IPS-11a (cell line): ENCODE measurements around the gene CDK14.

Experiments
- H3K4me3 ChIP-seq: one replicate; pipeline ENCODE4 v1.5.1; 2013; ENCODE audit warnings: low read depth, low read length, control low read depth

CDK14 gene

GRCh38 chr7:90596671-90597562, 796 bp downstream of the CDK14 start:
- peak overlapping the region; percentile 69 for H3K4me3 ChIP-seq

- H3K4me3 ChIP-seq = peak overlapping the region; percentile 69
Observed at GRCh38 chr7:90597563-90598253, 1.6 kb downstream of the CDK14 start.

- H3K4me3 ChIP-seq = no peak overlapping the region
Observed at GRCh38 chr7:90599038-90599437, 2.9 kb downstream of the CDK14 start.

- H3K4me3 ChIP-seq = no peak overlapping the region
Observed at GRCh38 chr7:90599892-90600555, 3.9 kb downstream of the CDK14 start.

GRCh38 chr7:90602303-90602702, 6.2 kb downstream of the CDK14 start:
- no peak overlapping the region for H3K4me3 ChIP-seq

- no peak overlapping the region for H3K4me3 ChIP-seq
Observed at GRCh38 chr7:90603346-90603745, 7.2 kb downstream of the CDK14 start.

GRCh38 chr7:90604383-90604782, 8.3 kb downstream of the CDK14 start:
- H3K4me3 ChIP-seq = no peak overlapping the region

GRCh38 chr7:90605055-90605454, 8.9 kb downstream of the CDK14 start:
- H3K4me3 ChIP-seq = no peak overlapping the region

GRCh38 chr7:90607196-90607595, 11.1 kb downstream of the CDK14 start:
- no peak overlapping the region for H3K4me3 ChIP-seq

GRCh38 chr7:90610105-90610504, 14.0 kb downstream of the CDK14 start:
- no peak overlapping the region for H3K4me3 ChIP-seq

GRCh38 chr7:90611115-90611514, 15.0 kb downstream of the CDK14 start:
- no peak overlapping the region for H3K4me3 ChIP-seq

- no peak overlapping the region for H3K4me3 ChIP-seq
Observed at GRCh38 chr7:90613088-90613498, 17.0 kb downstream of the CDK14 start.

- no peak overlapping the region for H3K4me3 ChIP-seq
Observed at GRCh38 chr7:90617442-90617841, 21.3 kb downstream of the CDK14 start.

GRCh38 chr7:90618876-90619275, 22.8 kb downstream of the CDK14 start:
- no peak overlapping the region for H3K4me3 ChIP-seq

GRCh38 chr7:90621125-90621746, 25.1 kb downstream of the CDK14 start:
- no peak overlapping the region for H3K4me3 ChIP-seq

GRCh38 chr7:90621747-90622140, 25.6 kb downstream of the CDK14 start:
- no peak overlapping the region for H3K4me3 ChIP-seq

GRCh38 chr7:90622670-90623069, 26.5 kb downstream of the CDK14 start:
- H3K4me3 ChIP-seq = no peak overlapping the region

GRCh38 chr7:90624225-90624911, 28.2 kb downstream of the CDK14 start:
- no peak overlapping the region for H3K4me3 ChIP-seq

GRCh38 chr7:90625051-90625450, 28.9 kb downstream of the CDK14 start:
- no peak overlapping the region for H3K4me3 ChIP-seq

- H3K4me3 ChIP-seq = no peak overlapping the region
Observed at GRCh38 chr7:90625562-90625961, 29.4 kb downstream of the CDK14 start.

- H3K4me3 ChIP-seq = no peak overlapping the region
Observed at GRCh38 chr7:90626013-90626412, 29.9 kb downstream of the CDK14 start.
